Measurements from ENCODE around the gene CCDC102A.
"Not testable (repeated sequence)": the region's sequence is repeated elsewhere in the genome, so short reads cannot be mapped to it uniquely, and the experiment has no call there.

Gene CCDC102A

DNA sequence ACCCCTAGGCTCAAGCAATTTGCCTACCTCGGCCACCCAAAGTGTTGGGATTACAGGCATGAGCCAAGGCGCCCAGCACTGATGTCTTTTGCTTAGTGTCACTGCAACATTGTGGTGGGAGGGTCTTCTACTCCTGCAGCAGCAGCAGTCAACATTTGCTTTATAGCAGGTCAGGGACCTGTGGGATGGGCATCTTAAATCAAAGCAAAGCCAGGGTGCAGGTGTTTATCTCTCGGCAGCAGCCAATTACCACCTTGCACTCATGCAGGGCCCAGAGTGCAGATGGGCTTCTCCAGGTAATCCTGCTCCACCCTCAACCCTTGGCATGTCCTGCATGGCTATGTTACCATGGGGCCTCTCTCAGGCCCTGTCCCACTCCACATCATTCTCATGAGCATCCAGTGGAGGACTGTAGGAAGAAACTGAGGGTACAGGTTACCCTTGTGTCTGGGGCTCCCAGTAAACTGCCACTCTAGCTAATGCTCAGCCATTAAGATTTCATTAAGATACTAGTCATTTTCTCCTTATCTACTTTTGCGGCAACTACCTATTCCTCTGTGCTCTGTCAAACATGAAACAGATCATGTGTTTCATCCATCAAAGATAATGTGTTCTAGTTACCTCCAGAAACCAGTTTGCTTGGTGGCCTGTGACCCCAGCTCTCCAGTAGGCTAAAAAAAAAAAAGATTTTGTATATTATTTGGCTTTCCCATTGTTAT lies 22.9 kb upstream of the CCDC102A start:
- no peaks in the 10 kb centered on the region for H3K4me1 ChIP-seq (ENCODE audit: insufficient read depth, low read length)
- no peaks in the 10 kb centered on the region for H3K9me3 ChIP-seq (ENCODE audit: low read length)
- no peak overlapping the region for H2AFZ ChIP-seq (ENCODE audit: low read depth, low read length)
- H3K4me3 ChIP-seq (ENCODE audit: low read length): no peak overlapping the region
- no peaks in the 10 kb centered on the region for H3K36me3 ChIP-seq (ENCODE audit: insufficient read depth, low read length)
- H3K27me3 ChIP-seq (ENCODE audit: insufficient read depth, low read length): no peaks in the 10 kb centered on the region

DNA sequence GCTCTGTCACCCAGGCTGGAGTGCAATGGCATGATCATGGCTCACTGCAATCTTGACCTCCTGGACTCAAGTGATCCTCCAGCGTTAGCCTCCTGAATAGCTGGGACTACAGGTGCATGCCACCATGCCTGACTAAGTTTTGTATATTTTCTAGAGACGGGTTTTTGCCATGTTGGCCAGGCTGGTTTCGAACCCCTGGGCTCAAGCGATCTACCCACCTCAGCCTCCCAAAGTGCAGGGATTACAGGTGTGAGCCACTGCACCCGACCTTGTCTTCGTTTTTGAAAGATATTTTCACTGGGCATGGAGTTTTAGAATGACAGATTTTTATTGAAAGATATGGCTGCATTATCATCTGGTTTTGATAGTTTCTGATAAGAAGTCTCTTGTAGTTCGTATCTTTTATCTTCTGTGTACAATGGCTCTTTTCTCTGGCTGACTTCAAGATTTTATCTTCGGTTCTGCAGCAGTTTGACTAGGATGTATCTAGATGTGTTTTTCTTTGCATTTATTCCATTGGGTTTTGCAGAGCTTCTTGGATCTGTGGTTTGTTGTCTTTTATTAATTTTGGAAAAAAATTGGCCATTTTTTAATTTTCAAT lies 20.7 kb upstream of the CCDC102A start:
- no peak overlapping the region for H2AFZ ChIP-seq (ENCODE audit: low read depth, low read length)
- H3K9me3 ChIP-seq (ENCODE audit: low read length): no peaks in the 10 kb centered on the region
- H3K27me3 ChIP-seq (ENCODE audit: insufficient read depth, low read length): no peaks in the 10 kb centered on the region
- H3K4me3 ChIP-seq (ENCODE audit: low read length): no peak overlapping the region
- H3K4me1 ChIP-seq (ENCODE audit: insufficient read depth, low read length): no peaks in the 10 kb centered on the region
- no peaks in the 10 kb centered on the region for H3K36me3 ChIP-seq (ENCODE audit: insufficient read depth, low read length)

DNA sequence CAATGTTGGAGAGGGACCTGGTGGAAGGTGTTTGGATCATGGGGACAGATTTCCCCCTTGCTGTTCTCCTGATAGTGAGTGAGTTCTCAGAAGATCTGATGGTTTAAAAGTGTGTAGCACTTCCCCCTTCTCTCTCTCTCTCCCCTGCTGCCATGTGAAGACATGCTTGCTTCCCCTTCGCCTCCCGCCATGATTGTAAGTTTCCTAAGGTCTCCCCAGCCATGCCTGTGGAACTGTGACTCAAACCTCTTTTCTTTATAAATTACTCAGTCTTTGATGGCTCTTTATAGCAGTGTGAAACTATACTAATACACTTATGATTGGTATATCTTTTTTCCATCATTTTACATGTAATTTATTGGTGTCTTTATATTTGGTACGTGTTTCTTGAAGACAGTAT lies 19.5 kb upstream of the CCDC102A start:
- no peaks in the 10 kb centered on the region for H3K9me3 ChIP-seq (ENCODE audit: low read length)
- no peaks in the 10 kb centered on the region for H3K36me3 ChIP-seq (ENCODE audit: insufficient read depth, low read length)
- no peaks in the 10 kb centered on the region for H3K27me3 ChIP-seq (ENCODE audit: insufficient read depth, low read length)
- no peaks in the 10 kb centered on the region for H3K4me1 ChIP-seq (ENCODE audit: insufficient read depth, low read length)
- no peak overlapping the region for H3K4me3 ChIP-seq (ENCODE audit: low read length)
- H2AFZ ChIP-seq (ENCODE audit: low read depth, low read length): no peak overlapping the region

- Histone ChIP-seq H2AFZ (ENCODE audit: low read depth, low read length) (no peak overlapping the region), H3K27me3 (ENCODE audit: insufficient read depth, low read length) (no peaks in the 10 kb centered on the region)
These were observed 14.7 kb upstream of the CCDC102A start for GRCh38 chr16:57551057-57551456.

DNA sequence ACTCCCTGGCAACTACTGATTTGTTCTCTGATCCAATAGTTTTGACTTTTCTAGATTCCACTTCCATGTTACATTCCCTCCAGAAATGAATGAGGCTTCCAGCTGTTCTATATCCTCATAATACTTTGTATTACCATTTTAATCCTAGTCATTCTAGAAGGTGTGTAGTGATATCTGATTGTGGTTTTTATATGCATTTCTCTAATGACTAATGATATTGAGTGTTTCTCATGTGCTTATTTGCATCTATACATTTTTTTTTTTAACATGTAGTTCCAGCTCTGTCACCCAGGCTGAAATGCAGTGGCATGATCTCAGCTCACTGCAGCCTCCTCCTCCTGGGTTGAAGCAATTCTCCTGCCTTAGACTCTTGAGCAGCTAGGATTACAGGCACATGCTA lies 13.4 kb upstream of the CCDC102A start:
- no peaks in the 10 kb centered on the region for H3K36me3 ChIP-seq (ENCODE audit: insufficient read depth, low read length)
- no peak overlapping the region for H2AFZ ChIP-seq (ENCODE audit: low read depth, low read length)
- H3K27me3 ChIP-seq (ENCODE audit: insufficient read depth, low read length): no peaks in the 10 kb centered on the region
- H3K9me3 ChIP-seq (ENCODE audit: low read length): no peaks in the 10 kb centered on the region
- no peak overlapping the region for H3K4me3 ChIP-seq (ENCODE audit: low read length)
- H3K4me1 ChIP-seq (ENCODE audit: insufficient read depth, low read length): no peaks in the 10 kb centered on the region

More at GRCh38 chr16:57551057-57551456, 14.7 kb upstream of the CCDC102A start:
- H3K9me3 ChIP-seq (ENCODE audit: low read length): no peaks in the 10 kb centered on the region
- H3K36me3 ChIP-seq (ENCODE audit: insufficient read depth, low read length): no peaks in the 10 kb centered on the region
- H3K4me1 ChIP-seq (ENCODE audit: insufficient read depth, low read length): no peaks in the 10 kb centered on the region
- no peak overlapping the region for H3K4me3 ChIP-seq (ENCODE audit: low read length)

- Histone ChIP-seq H2AFZ (ENCODE audit: low read depth, low read length) (no peak overlapping the region), H3K9me3 (ENCODE audit: low read length) (no peaks in the 10 kb centered on the region), H3K36me3 (ENCODE audit: insufficient read depth, low read length) (no peaks in the 10 kb centered on the region), H3K4me1 (ENCODE audit: insufficient read depth, low read length) (no peaks in the 10 kb centered on the region), H3K27me3 (ENCODE audit: insufficient read depth, low read length) (no peaks in the 10 kb centered on the region), H3K4me3 (ENCODE audit: low read length) (no peak overlapping the region)
These were observed 12.0 kb upstream of the CCDC102A start for GRCh38 chr16:57548408-57548807.

DNA sequence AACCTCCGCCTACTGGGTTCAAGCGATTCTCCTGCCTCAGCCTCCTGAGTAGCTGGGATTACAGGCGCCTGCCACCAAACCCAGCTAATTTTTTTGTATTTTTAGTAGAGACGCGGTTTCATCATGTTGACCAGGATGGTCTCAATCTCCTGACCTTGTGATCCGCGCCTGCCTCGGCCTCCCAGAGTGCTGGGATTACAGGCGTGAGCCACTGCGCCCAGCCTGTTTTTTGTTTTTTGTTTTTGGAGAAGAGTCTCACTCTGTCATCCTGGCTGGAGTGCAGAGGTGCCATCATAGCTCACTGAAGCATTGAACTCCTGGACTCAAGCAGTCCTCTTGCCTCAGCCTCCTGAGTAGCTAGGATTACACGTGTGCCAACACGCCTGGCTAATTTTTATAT lies 11.2 kb upstream of the CCDC102A start:
- H3K27me3 ChIP-seq (ENCODE audit: insufficient read depth, low read length); H3K4me3 ChIP-seq (ENCODE audit: low read length); H3K9me3 ChIP-seq (ENCODE audit: low read length); H3K36me3 ChIP-seq (ENCODE audit: insufficient read depth, low read length); H2AFZ ChIP-seq (ENCODE audit: low read depth, low read length); H3K4me1 ChIP-seq (ENCODE audit: insufficient read depth, low read length): not testable (repeated sequence)

- Histone ChIP-seq H3K4me1 (ENCODE audit: insufficient read depth, low read length) (no peaks in the 10 kb centered on the region), H3K27me3 (ENCODE audit: insufficient read depth, low read length) (peaks cover 4% of the 10 kb centered on the region)
These were observed 7.8 kb upstream of the CCDC102A start for GRCh38 chr16:57544124-57544653.

GRCh38 chr16:57541754-57542435 lies 5.5 kb upstream of the CCDC102A start:
- Histone ChIP-seq H3K9me3 (ENCODE audit: low read length) (no peaks in the 10 kb centered on the region), H3K36me3 (ENCODE audit: insufficient read depth, low read length) (no peaks in the 10 kb centered on the region), H3K4me1 (ENCODE audit: insufficient read depth, low read length) (peaks cover 1% of the 10 kb centered on the region), H3K4me3 (ENCODE audit: low read length) (no peak overlapping the region), H2AFZ (ENCODE audit: low read depth, low read length) (no peak overlapping the region), H3K27me3 (ENCODE audit: insufficient read depth, low read length) (peaks cover 9% of the 10 kb centered on the region)

More at GRCh38 chr16:57544124-57544653, 7.8 kb upstream of the CCDC102A start:
- Histone ChIP-seq H3K9me3 (ENCODE audit: low read length) (no peaks in the 10 kb centered on the region), H3K4me3 (ENCODE audit: low read length) (no peak overlapping the region), H2AFZ (ENCODE audit: low read depth, low read length) (no peak overlapping the region), H3K36me3 (ENCODE audit: insufficient read depth, low read length) (no peaks in the 10 kb centered on the region)

- Histone ChIP-seq H3K27me3 (ENCODE audit: insufficient read depth, low read length) (peaks cover 9% of the 10 kb centered on the region), H3K4me1 (ENCODE audit: insufficient read depth, low read length) (peaks cover 3% of the 10 kb centered on the region), H3K36me3 (ENCODE audit: insufficient read depth, low read length) (no peaks in the 10 kb centered on the region)
These were observed 4.8 kb upstream of the CCDC102A start for GRCh38 chr16:57540906-57541753.

DNA sequence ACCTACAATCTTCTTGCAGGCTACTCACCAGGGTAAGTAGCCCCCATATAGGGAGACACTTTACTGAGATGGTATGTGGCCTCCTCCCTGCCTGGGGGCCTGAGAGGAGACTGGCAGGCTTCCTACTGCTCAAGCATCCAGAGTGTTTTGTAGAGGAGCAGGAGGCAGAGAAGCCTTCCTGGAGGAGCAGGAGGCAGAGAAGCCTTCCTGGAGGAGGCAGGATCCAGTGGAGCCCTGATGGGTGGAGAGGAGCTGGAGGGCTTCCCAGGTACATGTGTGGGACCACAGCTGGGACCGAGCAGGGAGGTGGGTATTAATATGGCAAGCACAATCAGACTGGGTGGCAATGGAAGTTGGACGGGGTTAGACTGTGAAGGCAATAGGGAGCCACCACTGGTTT lies 4.0 kb upstream of the CCDC102A start:
- no peaks in the 10 kb centered on the region for H3K9me3 ChIP-seq (ENCODE audit: low read length)
- no peaks in the 10 kb centered on the region for H3K36me3 ChIP-seq (ENCODE audit: insufficient read depth, low read length)
- H3K4me1 ChIP-seq (ENCODE audit: insufficient read depth, low read length): peaks cover 3% of the 10 kb centered on the region
- no peak overlapping the region for H2AFZ ChIP-seq (ENCODE audit: low read depth, low read length)
- peaks cover 9% of the 10 kb centered on the region for H3K27me3 ChIP-seq (ENCODE audit: insufficient read depth, low read length)
- H3K4me3 ChIP-seq (ENCODE audit: low read length): no peak overlapping the region

More at GRCh38 chr16:57540906-57541753, 4.8 kb upstream of the CCDC102A start:
- H3K4me3 ChIP-seq (ENCODE audit: low read length): no peak overlapping the region
- H2AFZ ChIP-seq (ENCODE audit: low read depth, low read length): no peak overlapping the region
- no peaks in the 10 kb centered on the region for H3K9me3 ChIP-seq (ENCODE audit: low read length)

DNA sequence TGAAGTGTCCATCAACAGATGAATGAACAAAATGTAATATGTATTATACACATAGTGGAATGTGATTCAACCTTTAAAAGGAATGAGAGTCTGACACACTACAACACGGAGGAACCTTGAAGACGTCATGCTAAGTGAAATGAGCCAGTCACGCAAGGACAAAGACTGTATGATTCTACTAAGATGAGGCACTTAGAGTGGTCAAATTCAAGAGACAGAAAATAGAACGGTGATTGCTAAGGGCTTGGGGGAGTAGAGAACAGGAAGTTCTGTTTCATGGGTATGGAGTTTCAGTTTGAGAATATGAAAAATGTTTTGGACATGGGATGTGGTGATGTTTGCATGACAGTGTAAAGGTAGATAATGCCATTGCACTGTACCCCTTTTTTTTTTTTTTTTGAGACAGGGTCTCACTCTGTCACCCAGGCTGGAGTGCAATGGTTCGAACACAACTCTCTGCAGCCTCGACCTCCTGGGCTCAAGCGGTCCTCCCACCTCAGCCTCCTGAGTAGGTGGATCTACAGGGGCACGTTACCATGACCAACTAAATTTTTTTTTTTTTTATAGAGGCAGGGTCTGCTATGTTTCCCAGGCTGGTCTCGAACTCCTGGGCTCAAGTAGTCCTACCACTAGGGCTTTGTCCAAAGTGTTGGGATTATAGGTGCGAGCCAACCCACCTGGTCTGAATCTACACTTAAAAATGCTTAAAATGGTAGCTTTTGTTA lies 2.9 kb upstream of the CCDC102A start:
- H3K9me3 ChIP-seq (ENCODE audit: low read length): no peaks in the 10 kb centered on the region
- H2AFZ ChIP-seq (ENCODE audit: low read depth, low read length): no peak overlapping the region
- no peak overlapping the region for H3K4me3 ChIP-seq (ENCODE audit: low read length)
- peaks cover 9% of the 10 kb centered on the region for H3K27me3 ChIP-seq (ENCODE audit: insufficient read depth, low read length)
- H3K36me3 ChIP-seq (ENCODE audit: insufficient read depth, low read length): no peaks in the 10 kb centered on the region
- H3K4me1 ChIP-seq (ENCODE audit: insufficient read depth, low read length): peaks cover 3% of the 10 kb centered on the region
